Upper lobe of right lung (tissue), 1 donor: ENCODE data around the gene DDX51. TPM values are rescaled to one million over a fixed set of nuclear protein-coding genes. Genes with fewer than 3 reads are reported as not detected.

ENCODE experiments used
- ATAC-seq: fragments of 200-7000 bp; cut with Tn5 transposase; one replicate; pipeline ENCODE4 v1.9.1; 2020; ENCODE audit warnings: mild to moderate bottlenecking, moderate library complexity
- DNase-seq: peaks from one replicate; pipeline ENCODE4 v3.0.0-alpha.2; 2020
- H3K27ac ChIP-seq: fragments of 200-600 bp; one replicate; pipeline ENCODE4 v1.8.0; 2022
- H3K27me3 ChIP-seq: fragments of 200-600 bp; one replicate; pipeline ENCODE4 v1.8.0; 2022; ENCODE audit warnings: mild to moderate bottlenecking
- H3K36me3 ChIP-seq: fragments of 200-600 bp; one replicate; pipeline ENCODE4 v1.8.0; 2022
- H3K4me1 ChIP-seq: fragments of 200-600 bp; one replicate; pipeline ENCODE4 v1.8.0; 2022
- H3K4me3 ChIP-seq: fragments of 200-600 bp; one replicate; pipeline ENCODE4 v1.8.0; 2022; ENCODE audit warnings: mild to moderate bottlenecking
- H3K9me3 ChIP-seq: fragments of 200-600 bp; one replicate; pipeline ENCODE4 v1.8.0; 2022
- intact Hi-C: fragments of 100-400 bp; cut with DNase I; formaldehyde crosslinking; loops from one replicate; pipeline ENCODE4 v1.11.0; 2022
- total RNA-seq: library from RNA; stranded (reverse); fragmentation: NEBNext Ultra II Directional; extraction: Animal tissue kit (Norgen Biotek cat#: 25700); gene quantifications from one replicate; pipeline ENCODE4 v1.2.1, GENCODE V29; 2021
- TF ChIP-seq, protein P1 (sequence below): fragments of 200-600 bp; IDR thresholded peaks from one replicate; pipeline ENCODE4 v1.8.0; 2022; ENCODE audit warnings: antibody characterized with exemption
- donor health status: DM: no; HTN: yes; CAD: no; lungs with severe emphysema.

DDX51 gene
- total RNA-seq, 1 donor from 2014 or later: 16.2 TPM

DNA sequence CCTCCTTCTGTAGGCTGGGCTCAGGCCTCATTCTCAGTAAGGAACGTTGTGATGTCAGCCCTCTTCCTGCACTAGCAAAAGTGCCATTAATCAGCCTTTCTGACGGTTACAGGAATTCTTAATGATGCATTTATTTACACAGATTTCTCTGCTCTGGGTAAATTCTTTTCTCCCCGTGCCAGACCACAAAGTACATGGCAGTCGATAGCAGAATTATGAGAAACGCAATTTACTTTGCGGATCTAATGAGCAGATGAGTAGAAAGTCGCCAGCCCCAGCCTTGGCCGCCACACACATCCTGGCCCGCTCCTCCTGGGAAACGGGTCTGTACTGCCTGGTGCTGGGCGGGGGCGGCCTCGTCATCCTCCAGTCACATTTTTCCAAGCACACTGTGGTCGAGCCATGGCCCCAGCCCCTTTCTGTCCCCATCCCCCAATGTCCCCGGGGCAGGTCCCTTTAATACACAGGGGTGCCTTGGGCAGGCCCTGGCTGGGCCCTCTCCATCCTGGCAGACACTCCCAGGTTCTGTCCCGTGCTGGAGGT is 26.0 kb upstream of the DDX51 start:
- TF ChIP-seq, protein P1, sequence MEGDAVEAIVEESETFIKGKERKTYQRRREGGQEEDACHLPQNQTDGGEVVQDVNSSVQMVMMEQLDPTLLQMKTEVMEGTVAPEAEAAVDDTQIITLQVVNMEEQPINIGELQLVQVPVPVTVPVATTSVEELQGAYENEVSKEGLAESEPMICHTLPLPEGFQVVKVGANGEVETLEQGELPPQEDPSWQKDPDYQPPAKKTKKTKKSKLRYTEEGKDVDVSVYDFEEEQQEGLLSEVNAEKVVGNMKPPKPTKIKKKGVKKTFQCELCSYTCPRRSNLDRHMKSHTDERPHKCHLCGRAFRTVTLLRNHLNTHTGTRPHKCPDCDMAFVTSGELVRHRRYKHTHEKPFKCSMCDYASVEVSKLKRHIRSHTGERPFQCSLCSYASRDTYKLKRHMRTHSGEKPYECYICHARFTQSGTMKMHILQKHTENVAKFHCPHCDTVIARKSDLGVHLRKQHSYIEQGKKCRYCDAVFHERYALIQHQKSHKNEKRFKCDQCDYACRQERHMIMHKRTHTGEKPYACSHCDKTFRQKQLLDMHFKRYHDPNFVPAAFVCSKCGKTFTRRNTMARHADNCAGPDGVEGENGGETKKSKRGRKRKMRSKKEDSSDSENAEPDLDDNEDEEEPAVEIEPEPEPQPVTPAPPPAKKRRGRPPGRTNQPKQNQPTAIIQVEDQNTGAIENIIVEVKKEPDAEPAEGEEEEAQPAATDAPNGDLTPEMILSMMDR: no peak
- DNase-seq (peak; percentile 60), ATAC-seq (no peak)
- no peaks in the 10 kb centered on the region for H3K36me3 ChIP-seq
- no peaks in the 10 kb centered on the region for H3K4me1 ChIP-seq
- peaks cover 52% of the 10 kb centered on the region for H3K27me3 ChIP-seq
- no peak overlapping the region for H3K4me3 ChIP-seq
- intact Hi-C loops: no loop called here
- no peak overlapping the region for H3K27ac ChIP-seq
- H3K9me3 ChIP-seq: no peaks in the 10 kb centered on the region

DNA sequence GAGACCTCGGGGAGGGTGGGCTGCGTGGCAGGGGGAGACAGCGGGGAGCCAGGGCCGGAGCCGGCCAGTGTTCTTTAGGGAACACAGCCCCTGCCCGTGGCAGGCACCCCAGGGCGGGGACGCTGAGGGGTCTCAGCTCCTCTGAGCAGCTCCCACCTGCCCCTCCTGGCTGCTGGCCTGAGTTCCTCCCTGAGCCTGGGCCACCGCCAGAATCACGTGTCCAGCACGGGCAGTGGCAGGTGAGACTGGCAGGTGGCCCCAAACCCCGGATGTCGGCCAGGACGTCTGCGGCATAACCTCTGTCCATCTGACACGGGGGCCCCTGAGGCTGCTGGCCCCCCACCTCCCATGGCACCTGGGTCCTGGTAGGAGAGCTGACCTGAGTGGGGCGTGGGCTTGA is 25.3 kb upstream of the DDX51 start:
- Histone ChIP-seq H3K27me3 (peaks cover 48% of the 10 kb centered on the region), H3K27ac (no peak overlapping the region), H3K4me3 (no peak overlapping the region), H3K36me3 (no peaks in the 10 kb centered on the region), H3K4me1 (no peaks in the 10 kb centered on the region), H3K9me3 (no peaks in the 10 kb centered on the region)
- intact Hi-C loops: no loop called here
- TF ChIP-seq, protein P1: no peak
- DNase-seq (peak; percentile 51), ATAC-seq (no peak)

DNA sequence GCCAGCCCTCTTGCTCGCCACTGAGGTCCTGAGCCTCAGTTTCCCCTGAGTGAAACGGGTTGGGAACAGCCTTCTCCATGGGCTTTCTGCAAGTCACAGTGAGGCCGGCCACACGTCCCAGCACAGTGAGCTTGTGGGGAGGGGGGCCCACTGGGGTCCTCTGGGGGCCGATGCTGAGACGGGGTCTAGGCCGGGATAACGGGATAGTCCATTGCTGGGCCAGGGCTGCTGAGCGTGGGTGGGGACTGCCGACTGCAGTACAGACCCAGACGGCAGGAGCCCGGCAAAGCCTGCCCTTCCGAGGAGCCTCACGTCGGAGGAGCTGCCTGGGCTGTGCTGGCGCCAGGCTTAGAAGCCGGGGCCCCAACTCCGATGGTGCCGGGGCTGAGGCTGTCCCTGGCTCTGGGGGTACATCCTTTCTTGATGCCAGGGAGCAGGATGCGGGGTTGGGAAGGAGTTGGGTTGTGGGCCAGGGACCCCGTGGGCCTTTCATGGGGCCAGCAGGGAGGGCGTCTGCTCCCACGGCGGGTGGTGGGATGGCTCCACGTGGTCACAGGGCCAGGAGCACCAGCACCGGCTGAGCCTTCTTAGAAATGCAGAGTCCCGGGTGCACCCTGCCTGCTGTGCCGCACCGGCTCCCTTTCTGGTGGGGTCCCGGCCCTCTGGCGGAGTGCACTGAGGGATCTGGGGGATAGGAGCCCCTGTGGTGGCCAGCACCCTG is 24.4 kb upstream of the DDX51 start:
- H3K36me3 ChIP-seq: no peaks in the 10 kb centered on the region
- intact Hi-C loops: no loop called here
- TF ChIP-seq, protein P1: no peak
- H3K4me1 ChIP-seq: no peaks in the 10 kb centered on the region
- no peak overlapping the region for H3K27ac ChIP-seq
- no peak overlapping the region for H3K4me3 ChIP-seq
- H3K9me3 ChIP-seq: no peaks in the 10 kb centered on the region
- DNase-seq (peak; percentile 63), ATAC-seq (no peak)
- peaks cover 40% of the 10 kb centered on the region for H3K27me3 ChIP-seq

DNA sequence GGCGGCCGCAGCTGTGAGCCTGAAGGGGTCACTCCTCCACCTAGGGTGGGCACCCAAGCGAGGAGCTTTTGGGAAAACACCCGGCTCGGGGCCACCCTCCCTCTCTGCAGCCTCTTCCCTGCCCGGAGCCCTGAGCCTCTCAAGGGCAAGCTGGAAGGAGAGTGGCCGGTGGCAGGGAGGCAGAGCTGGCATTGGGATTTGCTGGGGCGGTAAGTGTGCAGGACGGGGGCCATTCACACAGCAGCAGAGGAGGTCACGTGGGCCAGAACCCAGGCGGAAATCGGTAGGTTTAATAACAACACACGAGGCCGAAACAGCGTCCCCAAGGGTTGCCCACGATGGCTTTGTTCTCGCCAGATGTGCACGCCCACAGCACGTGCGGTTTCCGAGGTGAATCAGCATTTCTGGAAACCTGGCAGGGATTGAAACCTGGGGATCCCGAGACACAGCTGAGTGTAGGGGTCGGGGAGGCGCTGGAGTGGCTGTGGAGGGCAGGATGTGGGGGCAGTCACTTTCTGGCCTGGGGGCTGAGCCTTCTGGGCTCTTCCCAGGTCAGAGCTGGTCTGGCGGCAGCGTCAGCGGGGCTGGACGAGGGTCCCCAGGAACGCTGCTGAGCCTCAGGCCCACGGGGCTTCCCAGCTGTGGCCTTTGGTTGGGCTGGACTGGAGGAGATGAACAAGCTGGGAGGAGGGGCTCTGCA is 23.6 kb upstream of the DDX51 start:
- H3K4me1 ChIP-seq: peaks cover 7% of the 10 kb centered on the region
- intact Hi-C loops: no loop called here
- H3K4me3 ChIP-seq: no peak overlapping the region
- DNase-seq (peak; percentile 54), ATAC-seq (no peak)
- peaks cover 32% of the 10 kb centered on the region for H3K27me3 ChIP-seq
- no peaks in the 10 kb centered on the region for H3K36me3 ChIP-seq
- H3K27ac ChIP-seq: no peak overlapping the region
- H3K9me3 ChIP-seq: no peaks in the 10 kb centered on the region
- TF ChIP-seq, protein P1: no peak

DNA sequence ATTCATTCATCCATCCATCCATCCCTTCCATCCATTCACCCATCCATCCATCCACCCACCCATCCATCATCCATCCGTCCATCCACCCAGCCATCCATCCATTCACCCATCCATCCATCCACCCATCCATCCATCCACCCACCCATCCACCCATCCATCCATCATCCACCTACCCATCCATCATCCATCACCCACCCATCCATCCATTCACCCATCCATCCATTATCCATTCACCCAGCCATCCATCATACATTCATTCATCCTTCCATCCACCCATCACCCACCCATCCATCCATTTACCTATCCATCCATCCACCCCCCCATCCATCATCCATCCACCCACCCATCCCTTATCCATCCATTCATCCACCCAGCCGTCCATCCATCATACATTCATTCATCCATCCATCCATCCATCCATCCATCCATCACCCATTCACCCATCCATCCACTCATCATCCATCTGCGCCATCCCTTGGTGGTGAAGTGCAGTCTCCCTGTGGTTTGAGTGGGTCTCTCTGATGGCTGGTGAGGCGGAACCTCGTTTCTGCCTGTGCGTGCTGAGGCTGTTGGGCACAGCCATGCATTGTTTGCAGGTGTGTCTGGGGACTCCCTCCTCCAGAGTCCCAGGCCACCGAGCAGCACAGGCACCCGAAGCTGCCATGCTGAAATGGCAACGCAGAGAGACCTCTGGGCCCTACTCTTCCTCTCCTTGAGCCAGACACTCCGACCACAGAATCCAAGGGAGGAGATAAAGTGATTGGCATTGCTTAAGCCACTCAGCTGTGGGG is 22.9 kb upstream of the DDX51 start:
- Histone ChIP-seq H3K36me3 (no peaks in the 10 kb centered on the region), H3K4me3 (no peak overlapping the region), H3K4me1 (peaks cover 13% of the 10 kb centered on the region), H3K27ac (no peak overlapping the region), H3K27me3 (peaks cover 28% of the 10 kb centered on the region), H3K9me3 (no peaks in the 10 kb centered on the region)
- DNase-seq: peak; percentile 53
- ATAC-seq: no peak
- intact Hi-C loops: no loop called here
- TF ChIP-seq, protein P1: no peak
